OCI-LY3 (cell line): ENCODE data around the gene ZNF841.

Source experiments
- CTCF ChIP-seq: fragments of 200-600, 300-600 bp; sonication (generic); IDR thresholded peaks from 2 replicates; pipeline ENCODE4 v1.5.1; 2014; ENCODE audit warnings: antibody characterized with exemption, low read length, low read depth
- EZH2phosphoT487 ChIP-seq: fragments of 200-600 bp; shearing (Covaris generic); IDR thresholded peaks from 2 replicates; pipeline ENCODE4 v1.6.1; 2018; ENCODE audit warnings: antibody characterized with exemption, mixed run types, low read depth

- TF ChIP-seq CTCF (no peak), EZH2phosphoT487 (no peak)
These were observed 46.7 kb downstream of the ZNF841 start, which contains the start of gene ZNF432 for GRCh38 chr19:52048555-52049501.
